PFSK-1 (cell line): ENCODE data around the gene ARL3.

Experiments
- FOXP2 ChIP-seq: optimal IDR thresholded peaks from 2 replicates; pipeline ENCODE3; 2011; ENCODE audit warnings: borderline replicate concordance, control low read depth, inconsistent platforms; ENCODE audit not compliant: insufficient read depth; ENCODE audit errors: extremely low read length, extremely low read depth
- POLR2AphosphoS5 ChIP-seq: IDR thresholded peaks from 2 replicates; pipeline ENCODE4 v1.6.1; 2012; ENCODE audit warnings: low read depth, mild to moderate bottlenecking, control low read depth, low read length, moderate library complexity
- SIN3A ChIP-seq: IDR thresholded peaks from 2 replicates; pipeline ENCODE4 v1.6.1; 2012; ENCODE audit warnings: mild to moderate bottlenecking, low read length, moderate library complexity, borderline replicate concordance; ENCODE audit not compliant: insufficient read depth
- TAF1 ChIP-seq: IDR thresholded peaks from 2 replicates; pipeline ENCODE4 v1.6.1; 2012; ENCODE audit warnings: low read length, control low read depth, borderline replicate concordance; ENCODE audit not compliant: insufficient read depth
- TF ChIP-seq, protein P1 (sequence below), 2 experiments: IDR thresholded peaks; 2 replicates each; pipeline versions ENCODE4 v1.6.1 to v1.8.0; 2011 to 2012; ENCODE audit warnings: low read depth in 2 of 2, low read length in 2 of 2, control low read depth in 1 of 2, inconsistent platforms in 1 of 2, mild to moderate bottlenecking in 1 of 2, moderate library complexity in 1 of 2; ENCODE audit not compliant: insufficient read depth in 1 of 2

ARL3 gene

DNA sequence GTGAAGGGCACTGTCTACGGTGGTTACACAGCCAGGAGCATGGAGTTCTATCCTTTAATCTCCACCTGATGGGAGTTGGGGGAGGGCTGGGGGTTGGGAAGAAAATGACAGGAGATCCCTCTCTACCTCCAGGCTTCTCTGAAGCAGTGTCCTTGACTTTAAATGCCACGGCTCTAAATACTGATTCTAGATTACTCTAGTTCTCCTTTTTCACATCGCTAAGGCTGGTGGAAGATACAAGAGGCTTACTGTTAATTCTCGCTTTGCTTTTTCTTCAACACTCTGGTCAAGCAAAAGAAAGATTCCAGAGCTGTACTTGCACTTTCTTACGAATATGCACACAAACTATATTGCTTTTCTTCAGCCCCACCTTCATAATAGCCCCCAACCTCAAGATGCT is 30.5 kb downstream of the ARL3 start:
- TF ChIP-seq TAF1 = no peak

DNA sequence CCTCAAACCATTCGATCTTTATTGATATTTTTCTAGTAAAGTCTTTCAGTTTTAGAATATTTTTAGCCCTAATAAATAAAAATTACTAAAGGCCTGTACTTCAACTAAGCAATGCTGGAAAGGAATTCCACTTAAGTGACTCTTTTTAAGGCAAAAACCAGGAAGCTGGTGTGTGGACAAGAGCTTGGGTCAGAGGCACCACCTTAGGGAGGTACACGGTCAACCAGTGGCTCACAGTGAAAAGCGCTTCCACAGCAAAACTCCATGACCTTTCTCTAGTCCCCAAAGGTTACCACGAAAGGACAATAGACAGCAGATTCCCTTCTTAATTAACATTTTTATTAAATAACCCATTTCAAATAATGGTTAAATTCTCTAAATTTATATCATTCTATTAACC is 31.2 kb downstream of the ARL3 start:
- TF ChIP-seq POLR2AphosphoS5 = no peak

DNA sequence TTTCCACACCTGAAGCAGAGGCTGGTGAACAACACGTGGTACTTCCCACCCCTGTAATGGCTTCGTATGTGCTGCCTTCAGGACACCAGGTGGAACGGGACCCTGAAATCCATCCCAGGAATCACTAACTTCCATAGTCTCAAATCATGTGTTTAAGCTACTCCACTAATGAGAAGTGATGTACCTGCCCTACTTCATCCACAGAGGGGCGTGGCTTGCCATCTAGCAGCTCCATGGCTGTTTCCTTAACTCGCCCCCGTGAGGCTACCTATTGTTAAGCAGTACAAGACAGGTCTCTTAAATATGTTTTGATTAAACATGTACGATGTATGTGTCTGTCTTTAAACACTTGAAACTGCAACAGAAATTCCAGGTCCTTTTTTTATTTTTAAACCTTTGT is 31.8 kb downstream of the ARL3 start:
- no peak for TF ChIP-seq SIN3A
- no peak for TF ChIP-seq TAF1
- TF ChIP-seq FOXP2 = no peak
- TF ChIP-seq POLR2AphosphoS5 = no peak
- TF ChIP-seq, protein P1, sequence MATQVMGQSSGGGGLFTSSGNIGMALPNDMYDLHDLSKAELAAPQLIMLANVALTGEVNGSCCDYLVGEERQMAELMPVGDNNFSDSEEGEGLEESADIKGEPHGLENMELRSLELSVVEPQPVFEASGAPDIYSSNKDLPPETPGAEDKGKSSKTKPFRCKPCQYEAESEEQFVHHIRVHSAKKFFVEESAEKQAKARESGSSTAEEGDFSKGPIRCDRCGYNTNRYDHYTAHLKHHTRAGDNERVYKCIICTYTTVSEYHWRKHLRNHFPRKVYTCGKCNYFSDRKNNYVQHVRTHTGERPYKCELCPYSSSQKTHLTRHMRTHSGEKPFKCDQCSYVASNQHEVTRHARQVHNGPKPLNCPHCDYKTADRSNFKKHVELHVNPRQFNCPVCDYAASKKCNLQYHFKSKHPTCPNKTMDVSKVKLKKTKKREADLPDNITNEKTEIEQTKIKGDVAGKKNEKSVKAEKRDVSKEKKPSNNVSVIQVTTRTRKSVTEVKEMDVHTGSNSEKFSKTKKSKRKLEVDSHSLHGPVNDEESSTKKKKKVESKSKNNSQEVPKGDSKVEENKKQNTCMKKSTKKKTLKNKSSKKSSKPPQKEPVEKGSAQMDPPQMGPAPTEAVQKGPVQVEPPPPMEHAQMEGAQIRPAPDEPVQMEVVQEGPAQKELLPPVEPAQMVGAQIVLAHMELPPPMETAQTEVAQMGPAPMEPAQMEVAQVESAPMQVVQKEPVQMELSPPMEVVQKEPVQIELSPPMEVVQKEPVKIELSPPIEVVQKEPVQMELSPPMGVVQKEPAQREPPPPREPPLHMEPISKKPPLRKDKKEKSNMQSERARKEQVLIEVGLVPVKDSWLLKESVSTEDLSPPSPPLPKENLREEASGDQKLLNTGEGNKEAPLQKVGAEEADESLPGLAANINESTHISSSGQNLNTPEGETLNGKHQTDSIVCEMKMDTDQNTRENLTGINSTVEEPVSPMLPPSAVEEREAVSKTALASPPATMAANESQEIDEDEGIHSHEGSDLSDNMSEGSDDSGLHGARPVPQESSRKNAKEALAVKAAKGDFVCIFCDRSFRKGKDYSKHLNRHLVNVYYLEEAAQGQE (IDR thresholded peaks at IDR 0.05; ENCODE audit: insufficient read depth in 1 of 2, low read depth in 2 of 2, low read length in 2 of 2) = no peak

DNA sequence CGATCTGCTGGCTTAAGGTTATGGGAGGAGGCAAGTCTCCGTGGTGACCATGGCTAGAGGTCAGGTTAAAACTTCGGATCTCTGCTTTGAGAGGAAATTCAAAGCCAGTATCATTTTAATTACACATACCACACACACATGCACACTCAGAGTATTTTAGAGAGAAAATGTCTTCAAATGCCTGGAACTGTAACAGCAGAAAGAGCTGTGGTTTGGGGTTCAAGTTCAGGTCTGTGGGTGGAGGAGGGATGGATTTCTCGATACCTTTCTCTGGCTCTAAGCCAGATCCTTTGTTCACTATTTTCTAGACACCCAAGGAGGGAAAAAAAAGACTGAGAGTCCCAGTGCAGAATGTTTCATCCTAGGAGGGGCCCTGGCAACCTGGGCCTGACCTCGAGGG is 32.5 kb downstream of the ARL3 start:
- no peak for TF ChIP-seq FOXP2
- TF ChIP-seq TAF1 = no peak
- TF ChIP-seq SIN3A = no peak
- no peak for TF ChIP-seq POLR2AphosphoS5
- TF ChIP-seq, protein P1 (IDR thresholded peaks at IDR 0.05; ENCODE audit: insufficient read depth in 1 of 2, low read depth in 2 of 2, low read length in 2 of 2) = no peak

DNA sequence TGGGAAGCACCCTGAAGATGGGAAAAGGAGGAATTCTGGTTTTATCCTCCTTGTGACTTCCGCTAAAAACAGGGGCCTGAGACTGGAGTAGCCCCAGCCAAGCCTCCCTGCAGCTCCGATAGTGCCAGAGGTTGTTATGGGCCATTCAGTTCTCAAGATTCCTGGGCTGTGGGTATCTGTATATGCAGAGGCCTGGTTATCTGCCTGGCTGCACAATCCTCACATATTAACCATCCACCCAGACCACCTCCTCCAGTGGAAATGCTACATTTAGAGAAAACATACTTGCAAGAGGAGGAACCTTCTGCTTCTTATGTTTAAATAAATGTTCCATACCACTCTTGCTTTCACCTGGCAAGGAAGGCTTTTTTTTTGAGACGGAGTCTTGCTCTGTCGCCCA is 34.6 kb downstream of the ARL3 start:
- TF ChIP-seq, protein P1 (IDR thresholded peaks at IDR 0.05; ENCODE audit: insufficient read depth in 1 of 2, low read depth in 2 of 2, low read length in 2 of 2) = no peak
- no peak for TF ChIP-seq FOXP2
- TF ChIP-seq SIN3A = no peak
- no peak for TF ChIP-seq TAF1
- TF ChIP-seq POLR2AphosphoS5 = no peak

DNA sequence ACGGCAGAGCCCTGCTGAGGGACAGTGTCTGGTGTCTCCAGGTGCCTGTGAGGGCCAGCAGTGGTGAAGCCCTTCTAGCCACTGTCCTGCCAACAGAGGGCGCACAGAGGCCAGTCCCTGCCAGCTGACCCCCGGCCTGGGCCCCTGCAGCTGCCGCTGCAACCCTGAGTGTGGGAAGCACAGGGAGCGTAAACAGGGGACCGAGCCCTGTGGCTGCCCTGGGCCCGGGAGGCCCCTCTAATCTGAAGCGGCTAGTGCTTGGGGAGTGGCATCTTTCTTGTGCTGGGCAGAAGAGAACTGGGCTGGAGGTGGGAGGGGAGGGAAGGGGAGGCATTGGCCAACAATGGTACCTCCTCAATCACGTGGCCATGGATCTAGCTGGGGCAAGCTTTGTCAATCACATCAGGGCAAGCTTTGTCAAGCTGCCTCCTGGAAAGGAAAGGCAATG is 35.3 kb downstream of the ARL3 start:
- no peak for TF ChIP-seq POLR2AphosphoS5
- TF ChIP-seq SIN3A = no peak
- peak; percentile 69 for TF ChIP-seq FOXP2
- TF ChIP-seq, protein P1 (IDR thresholded peaks at IDR 0.05; ENCODE audit: insufficient read depth in 1 of 2, low read depth in 2 of 2, low read length in 2 of 2) = no peak
- no peak for TF ChIP-seq TAF1
